ENCODE results near the gene CDK5. TPM values are rescaled to one million over a fixed set of nuclear protein-coding genes. Genes with fewer than 3 reads are reported as not detected.

Gene CDK5
- total and polyA plus RNA-seq, 4 experiments from 2014 or later, result 6.3 to 15.2 (median 9.1) TPM

- Histone ChIP-seq H3K36me3 (ENCODE audit: insufficient read depth, low read length) (no peaks in the 10 kb centered on the region), H3K9me3 (ENCODE audit: control insufficient read depth in 1 of 2, low read length in 2 of 2) (no peaks in the 10 kb centered on the region), H3K27me3 (ENCODE audit: insufficient read depth, low read length) (no peaks in the 10 kb centered on the region), H3K27ac (ENCODE audit: low read depth, low read length) (no peak overlapping the region), H3K4me1 (ENCODE audit: insufficient read depth, low read length) (peaks cover 49% of the 10 kb centered on the region), H3K4me3 (ENCODE audit: low read length in 2 of 2) (peak overlapping the region in 1 of 2 donors; percentile 68)
- H3K9me3 Mint-ChIP-seq, result no peaks in the 10 kb centered on the region
- ChIA-PET POLR2A (ENCODE audit: partially characterized antibody) (interaction anchor here (0.9 to 13.0 kb wide), 16 partner anchors 10 to 121 kb away, joined by 3 to 182 read pairs (median 4); partner anchors contain the start of genes ABCB8, SLC4A2 and TMUB1), CTCF (ENCODE audit: partially characterized antibody) (interaction anchor here (0.6 to 7.4 kb wide), 24 partner anchors 9 to 658 kb away, joined by 3 to 98 read pairs (median 6); partner anchors contain the start of genes ABCB8 and NOS3)
- H3K36me3 Mint-ChIP-seq, result peaks cover 0 to 1% of the 10 kb centered on the region in 2 donors
- H3K4me1 Mint-ChIP-seq, result peaks cover 35 to 55% (median 46%) of the 10 kb centered on the region in 4 donors
- H3K4me3 Mint-ChIP-seq, result peak overlapping the region; percentile 54 to 94 (median 70)
- intact Hi-C loops (cut with micrococcal nuclease), result loop anchor here (2.0 to 10.0 kb wide), 2 partner anchors 40 to 326 kb away; partner anchors contain the start of genes NUB1 and SLC4A2
- H3K27me3 Mint-ChIP-seq, result peaks cover 1 to 10% of the 10 kb centered on the region in 2 donors
- peak overlapping the region in 2 of 7 donors; percentile 56 to 97 for H3K27ac Mint-ChIP-seq
- DNase-seq, result no peak
These were observed 38.6 kb downstream of the CDK5 start for GRCh38 chr7:151019130-151019447.

DNA sequence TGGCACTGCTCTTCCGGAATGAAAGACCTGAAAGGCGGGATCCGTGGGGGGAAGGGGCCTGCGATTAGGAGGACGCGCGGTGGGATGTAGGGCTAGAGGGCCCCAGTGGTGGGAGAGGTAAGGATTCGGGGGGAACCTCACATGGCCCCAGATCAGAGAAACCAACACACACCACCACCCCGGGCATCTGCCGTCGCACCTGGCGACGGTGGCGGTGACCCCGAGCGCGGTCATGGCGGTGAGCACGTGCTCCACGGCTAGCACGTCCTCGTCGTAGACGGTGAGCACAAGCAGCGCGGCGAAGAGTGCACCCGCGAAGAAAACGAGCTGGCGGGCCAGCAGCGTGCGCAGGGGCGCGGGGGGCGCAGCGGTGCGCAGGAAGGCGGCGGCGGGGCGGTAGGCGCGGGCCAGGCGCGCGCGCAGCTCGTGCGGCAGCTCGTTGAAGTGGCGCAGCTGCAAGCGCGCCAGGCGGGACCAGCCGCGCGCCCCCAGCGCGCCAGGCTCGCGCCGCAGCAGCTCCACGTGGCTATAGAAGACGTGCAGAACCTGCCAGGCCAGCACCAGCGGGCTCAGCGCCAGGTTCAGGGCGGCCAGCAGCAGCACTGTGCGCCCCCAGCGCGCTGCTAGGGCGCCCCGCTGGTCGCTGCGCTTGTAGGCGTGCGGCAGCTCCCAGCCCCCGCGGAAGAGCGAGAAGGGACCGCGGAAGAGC, 39.1 kb downstream of the CDK5 start:
- H3K4me3 Mint-ChIP-seq, result peak overlapping the region; percentile 81 to 94 (median 85)
- H3K4me1 Mint-ChIP-seq, result peaks cover 38 to 60% (median 49%) of the 10 kb centered on the region in 4 donors
- intact Hi-C loops (cut with micrococcal nuclease), result loop anchor here (1.0 to 10.0 kb wide), 6 partner anchors 10 to 326 kb away; partner anchors contain the start of genes ABCB8, NUB1 and SLC4A2
- H3K27ac ChIP-seq (ENCODE audit: low read depth, low read length), result no peak overlapping the region
- H3K27ac Mint-ChIP-seq, result peak overlapping the region; percentile 77 to 97 (median 93)
- peaks cover 0 to 2% (median 0%) of the 10 kb centered on the region in 8 donors for H3K9me3 Mint-ChIP-seq
- H3K36me3 Mint-ChIP-seq, result peaks cover 0 to 1% of the 10 kb centered on the region in 2 donors
- H3K36me3 ChIP-seq (ENCODE audit: insufficient read depth, low read length), result no peaks in the 10 kb centered on the region
- H3K27me3 ChIP-seq (ENCODE audit: insufficient read depth, low read length), result no peaks in the 10 kb centered on the region
- H3K9me3 ChIP-seq (ENCODE audit: control insufficient read depth in 1 of 2, low read length in 2 of 2), result no peaks in the 10 kb centered on the region
- H3K4me1 ChIP-seq (ENCODE audit: insufficient read depth, low read length), result peaks cover 54% of the 10 kb centered on the region
- peaks cover 1 to 10% of the 10 kb centered on the region in 2 donors for H3K27me3 Mint-ChIP-seq
- ChIA-PET POLR2A (ENCODE audit: partially characterized antibody) (interaction anchor here (0.7 to 13.0 kb wide), 17 partner anchors 10 to 120 kb away, joined by 3 to 182 read pairs (median 4); partner anchors contain the start of genes ABCB8, SLC4A2 and TMUB1), CTCF (ENCODE audit: partially characterized antibody) (interaction anchor here (0.9 to 7.4 kb wide), 25 partner anchors 9 to 657 kb away, joined by 3 to 98 read pairs (median 6); partner anchors contain the start of genes ABCB8 and NOS3)
- H3K4me3 ChIP-seq (ENCODE audit: low read length in 2 of 2), result peak overlapping the region; percentile 28 to 68
- peak; percentile 53 to 64 (median 62) for DNase-seq

GRCh38 chr7:151017953-151018420, 39.7 kb downstream of the CDK5 start:
- Mint-ChIP-seq H3K9me3 (peaks cover 0 to 2% (median 0%) of the 10 kb centered on the region in 8 donors), H3K4me1 (peaks cover 38 to 65% (median 51%) of the 10 kb centered on the region in 4 donors), H3K4me3 (peak overlapping the region; percentile 81 to 94 (median 85)), H3K27ac (peak overlapping the region; percentile 77 to 97 (median 93)), H3K36me3 (peaks cover 0 to 1% of the 10 kb centered on the region in 2 donors), H3K27me3 (peaks cover 1 to 9% of the 10 kb centered on the region in 2 donors)
- peak; percentile 72 to 81 (median 73) for DNase-seq
- no peaks in the 10 kb centered on the region for H3K36me3 ChIP-seq (ENCODE audit: insufficient read depth, low read length)
- CTCF ChIA-PET (ENCODE audit: partially characterized antibody), result interaction anchor here (0.9 to 7.4 kb wide), 23 partner anchors 10 to 306 kb away, joined by 3 to 98 read pairs (median 7); partner anchors contain the start of genes ABCB8 and NOS3
- H3K4me3 ChIP-seq (ENCODE audit: low read length in 2 of 2), result peak overlapping the region; percentile 28 to 68
- intact Hi-C loops (cut with micrococcal nuclease), result loop anchor here (1.0 to 10.0 kb wide), 6 partner anchors 10 to 327 kb away; partner anchors contain the start of genes ABCB8, NUB1 and SLC4A2
- POLR2A ChIA-PET (ENCODE audit: partially characterized antibody), result interaction anchor here (0.7 to 13.0 kb wide), 15 partner anchors 9 to 120 kb away, joined by 3 to 182 read pairs (median 4); partner anchors contain the start of genes ABCB8 and SLC4A2
- H3K27me3 ChIP-seq (ENCODE audit: insufficient read depth, low read length), result no peaks in the 10 kb centered on the region
- H3K9me3 ChIP-seq (ENCODE audit: control insufficient read depth in 1 of 2, low read length in 2 of 2), result no peaks in the 10 kb centered on the region
- H3K4me1 ChIP-seq (ENCODE audit: insufficient read depth, low read length), result peaks cover 60% of the 10 kb centered on the region
- no peak overlapping the region for H3K27ac ChIP-seq (ENCODE audit: low read depth, low read length)

DNA sequence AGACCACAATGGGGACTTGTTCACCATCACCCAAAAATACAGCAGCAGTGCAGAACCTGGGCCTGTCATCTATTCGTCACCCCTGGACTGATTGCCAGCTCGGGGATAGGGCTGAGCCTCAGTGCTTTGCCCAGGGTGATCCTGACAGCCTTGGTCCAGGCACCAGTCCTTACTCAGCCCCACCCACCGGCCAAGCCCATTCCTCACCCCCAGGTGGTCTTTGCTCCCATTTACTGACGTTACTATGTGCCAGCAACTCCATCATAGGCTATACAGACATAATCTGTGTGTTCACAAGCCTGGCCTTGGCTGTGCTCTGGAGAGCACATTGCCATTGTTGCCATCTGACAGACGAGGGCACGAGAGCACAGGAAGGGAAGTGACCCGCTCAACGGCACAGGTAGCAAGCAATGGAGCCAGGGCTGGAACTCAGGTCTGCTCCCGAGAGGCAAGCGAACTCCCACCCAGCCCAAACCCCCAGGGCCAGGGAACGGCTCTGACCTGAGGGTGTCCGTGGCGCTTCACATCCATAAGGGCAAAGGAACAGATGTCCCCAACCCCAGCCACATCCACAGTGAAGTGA, 40.2 kb downstream of the CDK5 start:
- H3K9me3 ChIP-seq (ENCODE audit: control insufficient read depth in 1 of 2, low read length in 2 of 2), result no peaks in the 10 kb centered on the region
- POLR2A ChIA-PET (ENCODE audit: partially characterized antibody), result interaction anchor here (1.0 to 13.0 kb wide), 9 partner anchors 9 to 74 kb away, joined by 3 to 182 read pairs (median 10); partner anchors contain the start of gene ABCB8
- peaks cover 1 to 3% of the 10 kb centered on the region in 2 donors for H3K36me3 Mint-ChIP-seq
- H3K36me3 ChIP-seq (ENCODE audit: insufficient read depth, low read length), result no peaks in the 10 kb centered on the region
- H3K4me3 ChIP-seq (ENCODE audit: low read length in 2 of 2), result peak overlapping the region; percentile 17 to 68
- peak in 1 of 5 donors; percentile 11 for DNase-seq
- H3K27me3 Mint-ChIP-seq, result peaks cover 1 to 8% of the 10 kb centered on the region in 2 donors
- peaks cover 42 to 71% (median 56%) of the 10 kb centered on the region in 4 donors for H3K4me1 Mint-ChIP-seq
- no peaks in the 10 kb centered on the region for H3K27me3 ChIP-seq (ENCODE audit: insufficient read depth, low read length)
- CTCF ChIA-PET (ENCODE audit: partially characterized antibody), result interaction anchor here (0.9 to 7.4 kb wide), 15 partner anchors 10 to 612 kb away, joined by 3 to 98 read pairs (median 14); partner anchors contain the start of genes ABCB8 and NOS3
- no peak overlapping the region for H3K27ac ChIP-seq (ENCODE audit: low read depth, low read length)
- peaks cover 65% of the 10 kb centered on the region for H3K4me1 ChIP-seq (ENCODE audit: insufficient read depth, low read length)
- peak overlapping the region; percentile 81 to 94 (median 85) for H3K4me3 Mint-ChIP-seq
- peak overlapping the region; percentile 77 to 97 (median 93) for H3K27ac Mint-ChIP-seq
- H3K9me3 Mint-ChIP-seq, result peaks cover 0 to 2% (median 0%) of the 10 kb centered on the region in 8 donors
- intact Hi-C loops (cut with micrococcal nuclease), result loop anchor here (10.0 kb wide), 1 partner anchor 327 kb away; the partner anchor contains the start of gene NUB1

- Mint-ChIP-seq H3K27ac (peak overlapping the region; percentile 61 to 97 (median 93)), H3K4me3 (peak overlapping the region; percentile 81 to 94 (median 85)), H3K4me1 (peaks cover 45 to 76% (median 60%) of the 10 kb centered on the region in 4 donors), H3K36me3 (peaks cover 1 to 5% of the 10 kb centered on the region in 2 donors), H3K27me3 (peaks cover 1 to 8% of the 10 kb centered on the region in 2 donors), H3K9me3 (peaks cover 0 to 2% (median 0%) of the 10 kb centered on the region in 8 donors)
- peaks cover 70% of the 10 kb centered on the region for H3K4me1 ChIP-seq (ENCODE audit: insufficient read depth, low read length)
- peak overlapping the region in 1 of 2 donors; percentile 68 for H3K4me3 ChIP-seq (ENCODE audit: low read length in 2 of 2)
- CTCF ChIA-PET (ENCODE audit: partially characterized antibody), result interaction anchor here (0.9 to 7.4 kb wide), 12 partner anchors 9 to 612 kb away, joined by 3 to 98 read pairs (median 30); partner anchors contain the start of genes ABCB8 and NOS3
- no peak overlapping the region for H3K27ac ChIP-seq (ENCODE audit: low read depth, low read length)
- DNase-seq, result peak in 2 of 5 donors; percentile 21 to 44
- H3K27me3 ChIP-seq (ENCODE audit: insufficient read depth, low read length), result no peaks in the 10 kb centered on the region
- no peaks in the 10 kb centered on the region for H3K9me3 ChIP-seq (ENCODE audit: control insufficient read depth in 1 of 2, low read length in 2 of 2)
- intact Hi-C loops (cut with micrococcal nuclease), result loop anchor here (10.0 kb wide), 1 partner anchor 328 kb away; the partner anchor contains the start of gene NUB1
- H3K36me3 ChIP-seq (ENCODE audit: insufficient read depth, low read length), result no peaks in the 10 kb centered on the region
- POLR2A ChIA-PET (ENCODE audit: partially characterized antibody), result interaction anchor here (1.0 to 13.0 kb wide), 5 partner anchors 8 to 54 kb away, joined by 3 to 182 read pairs (median 10); partner anchors contain the start of gene ABCB8
These were observed 40.8 kb downstream of the CDK5 start for GRCh38 chr7:151016942-151017341.

DNA sequence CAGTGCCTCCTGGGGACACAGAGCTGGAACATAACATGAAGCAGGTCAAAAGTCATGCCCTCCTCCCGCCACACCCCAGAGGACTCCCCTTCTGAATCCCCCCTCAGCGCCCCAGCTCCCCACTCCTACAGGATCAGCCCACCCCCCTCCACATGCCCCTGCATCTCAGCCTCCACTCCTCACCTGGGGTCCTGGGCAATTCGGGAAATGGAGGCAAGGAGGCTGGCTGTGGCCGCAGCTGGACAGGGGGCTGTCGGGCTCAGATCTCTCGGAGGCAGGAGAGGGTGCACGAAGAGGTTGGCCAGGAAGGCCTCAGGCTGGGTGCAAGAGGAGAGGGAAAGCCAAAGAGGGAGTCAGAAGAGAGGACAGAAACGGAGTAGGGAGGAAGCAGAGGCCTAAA, 41.2 kb downstream of the CDK5 start:
- Histone ChIP-seq H3K27me3 (ENCODE audit: insufficient read depth, low read length) (no peaks in the 10 kb centered on the region), H3K27ac (ENCODE audit: low read depth, low read length) (no peak overlapping the region), H3K36me3 (ENCODE audit: insufficient read depth, low read length) (no peaks in the 10 kb centered on the region), H3K4me3 (ENCODE audit: low read length in 2 of 2) (no peak overlapping the region), H3K9me3 (ENCODE audit: control insufficient read depth in 1 of 2, low read length in 2 of 2) (no peaks in the 10 kb centered on the region), H3K4me1 (ENCODE audit: insufficient read depth, low read length) (peaks cover 75% of the 10 kb centered on the region)
- Mint-ChIP-seq H3K9me3 (peaks cover 0 to 2% (median 0%) of the 10 kb centered on the region in 8 donors), H3K27ac (peak overlapping the region; percentile 61 to 100 (median 90)), H3K36me3 (peaks cover 1 to 5% of the 10 kb centered on the region in 2 donors), H3K4me1 (peaks cover 48 to 80% (median 64%) of the 10 kb centered on the region in 4 donors), H3K27me3 (peaks cover 1 to 8% of the 10 kb centered on the region in 2 donors), H3K4me3 (peak overlapping the region in 5 of 8 donors; percentile 33 to 61 (median 36))
- intact Hi-C loops (cut with micrococcal nuclease), result loop anchor here (10.0 kb wide), 1 partner anchor 328 kb away; the partner anchor contains the start of gene NUB1
- CTCF ChIA-PET (ENCODE audit: partially characterized antibody), result interaction anchor here (0.9 to 7.4 kb wide), 9 partner anchors 9 to 611 kb away, joined by 3 to 98 read pairs (median 42); partner anchors contain the start of genes ABCB8 and NOS3
- POLR2A ChIA-PET (ENCODE audit: partially characterized antibody), result interaction anchor here (1.4 to 13.0 kb wide), 3 partner anchors 8 to 12 kb away, joined by 3 to 182 read pairs (median 77); partner anchors contain the start of gene ABCB8
- DNase-seq, result no peak

Data from CD4-positive, alpha-beta memory T cell (primary cell).